ENCODE data around the gene CLTRN.

The CLTRN gene

DNA sequence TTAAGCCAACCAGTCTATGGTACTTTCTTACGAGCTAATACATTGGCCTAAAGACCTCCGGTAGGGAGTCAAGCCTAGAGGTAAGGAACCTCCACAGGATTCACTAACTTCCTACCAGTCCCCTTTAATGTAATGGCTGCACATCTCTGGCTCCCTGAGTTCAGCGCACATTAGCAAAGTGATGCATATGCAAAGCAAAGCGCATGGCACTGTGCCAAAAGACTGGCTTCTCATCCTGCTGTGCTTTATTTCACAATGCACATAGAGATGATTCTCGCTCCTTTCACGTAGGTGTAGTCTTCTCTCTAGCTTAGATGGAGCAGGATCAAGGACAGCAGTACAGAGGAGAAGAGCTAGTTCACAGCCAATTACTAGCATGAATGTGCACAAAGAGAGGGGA, 14.6 kb upstream of the CLTRN start:
- no peak overlapping the region for H3K18ac ChIP-seq (ENCODE audit: low read length)
- DNase-seq = no peak
- H2BK15ac ChIP-seq (replicated peaks; ENCODE audit: low read depth) = no peak overlapping the region
- H3K23ac ChIP-seq (ENCODE audit: low read length) = no peak overlapping the region
- H3K79me1 ChIP-seq (ENCODE audit: low read length) = no peaks in the 10 kb centered on the region
- no peak overlapping the region for H3K56ac ChIP-seq (ENCODE audit: low read length)
- H3K9ac ChIP-seq (ENCODE audit: low read length) = no peak overlapping the region
- H4K8ac ChIP-seq (ENCODE audit: low read depth, low read length) = no peak overlapping the region
- H3K27ac ChIP-seq (ENCODE audit: low read depth, low read length) = no peak overlapping the region
- no peak overlapping the region for H2BK120ac ChIP-seq (ENCODE audit: low read depth, low read length)
- no peak overlapping the region for H3K4me2 ChIP-seq (ENCODE audit: low read length)
- H2AK5ac ChIP-seq (ENCODE audit: low read length) = no peak overlapping the region
- no CpG with 5 or more reads among the region's 6 CpGs for WGBS (ENCODE audit: extremely low coverage, insufficient coverage, low lambda C conversion rate)
- H2BK5ac ChIP-seq (ENCODE audit: low read length) = no peak overlapping the region
- H3K4ac ChIP-seq (ENCODE audit: low read depth, low read length) = no peak overlapping the region
- no peak overlapping the region for H3K4me3 ChIP-seq (ENCODE audit: low read length)
- peaks cover 32% of the 10 kb centered on the region for H3K79me2 ChIP-seq (ENCODE audit: control insufficient read depth, insufficient read depth, low read length)
- H3K4me1 ChIP-seq (ENCODE audit: control insufficient read depth, low read depth, low read length) = no peaks in the 10 kb centered on the region
- H3K27me3 ChIP-seq (ENCODE audit: insufficient read depth, low read length, poor library complexity) = no peaks in the 10 kb centered on the region
- H4K5ac ChIP-seq (ENCODE audit: low read length) = no peak overlapping the region
- H3K36me3 ChIP-seq (ENCODE audit: control insufficient read depth, insufficient read depth, low read length) = no peaks in the 10 kb centered on the region

GRCh38 chrX:15678339-15678738, 13.7 kb upstream of the CLTRN start:
- WGBS (ENCODE audit: extremely low coverage, insufficient coverage, low lambda C conversion rate) = no CpG with 5 or more reads among the region's 2 CpGs

DNA sequence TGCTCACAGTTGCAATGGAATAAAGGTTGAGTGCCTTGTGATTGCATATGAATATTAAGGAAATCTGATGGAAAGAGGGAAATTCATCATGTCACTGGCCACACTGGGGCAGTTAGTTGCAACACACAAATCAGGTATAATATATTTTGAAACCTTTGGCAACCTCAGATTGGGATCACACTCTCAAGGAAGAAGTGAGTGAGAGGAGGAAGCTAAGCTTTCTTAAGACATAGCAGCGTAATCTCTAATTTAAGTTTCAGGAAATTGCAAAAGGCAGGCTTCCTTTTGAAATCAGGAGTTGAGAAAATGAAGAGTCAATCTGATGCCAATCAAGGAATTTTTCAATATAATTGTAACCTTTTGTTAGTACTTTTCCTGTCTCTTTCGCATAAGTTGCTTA, 12.3 kb upstream of the CLTRN start:
- WGBS (ENCODE audit: extremely low coverage, insufficient coverage, low lambda C conversion rate) = no CpG with 5 or more reads among the region's 2 CpGs
- Histone ChIP-seq H2BK120ac (ENCODE audit: low read depth, low read length) (no peak overlapping the region), H2AK5ac (ENCODE audit: low read length) (no peak overlapping the region), H3K56ac (ENCODE audit: low read length) (no peak overlapping the region), H4K8ac (ENCODE audit: low read depth, low read length) (no peak overlapping the region), H3K79me2 (ENCODE audit: control insufficient read depth, insufficient read depth, low read length) (peaks cover 32% of the 10 kb centered on the region), H3K27ac (ENCODE audit: low read depth, low read length) (no peak overlapping the region), H4K5ac (ENCODE audit: low read length) (no peak overlapping the region), H3K27me3 (ENCODE audit: insufficient read depth, low read length, poor library complexity) (no peaks in the 10 kb centered on the region), H3K9ac (ENCODE audit: low read length) (peak overlapping the region; percentile 85), H3K4me3 (ENCODE audit: low read length) (no peak overlapping the region), H3K18ac (ENCODE audit: low read length) (no peak overlapping the region), H3K4ac (ENCODE audit: low read depth, low read length) (no peak overlapping the region), H3K4me2 (ENCODE audit: low read length) (no peak overlapping the region), H3K23ac (ENCODE audit: low read length) (no peak overlapping the region), H2BK5ac (ENCODE audit: low read length) (no peak overlapping the region), H3K4me1 (ENCODE audit: control insufficient read depth, low read depth, low read length) (no peaks in the 10 kb centered on the region), H3K36me3 (ENCODE audit: control insufficient read depth, insufficient read depth, low read length) (no peaks in the 10 kb centered on the region), H2BK15ac (replicated peaks; ENCODE audit: low read depth) (no peak overlapping the region), H3K79me1 (ENCODE audit: low read length) (no peaks in the 10 kb centered on the region)
- DNase-seq = no peak

More at GRCh38 chrX:15678339-15678738, 13.7 kb upstream of the CLTRN start:
- Histone ChIP-seq H3K23ac (ENCODE audit: low read length) (no peak overlapping the region), H3K4me3 (ENCODE audit: low read length) (no peak overlapping the region), H3K4me1 (ENCODE audit: control insufficient read depth, low read depth, low read length) (no peaks in the 10 kb centered on the region), H2BK120ac (ENCODE audit: low read depth, low read length) (no peak overlapping the region), H3K36me3 (ENCODE audit: control insufficient read depth, insufficient read depth, low read length) (no peaks in the 10 kb centered on the region), H4K5ac (ENCODE audit: low read length) (no peak overlapping the region), H2AK5ac (ENCODE audit: low read length) (no peak overlapping the region), H3K79me2 (ENCODE audit: control insufficient read depth, insufficient read depth, low read length) (peaks cover 32% of the 10 kb centered on the region), H3K27ac (ENCODE audit: low read depth, low read length) (no peak overlapping the region), H3K9ac (ENCODE audit: low read length) (no peak overlapping the region), H2BK15ac (replicated peaks; ENCODE audit: low read depth) (no peak overlapping the region), H2BK5ac (ENCODE audit: low read length) (no peak overlapping the region), H3K4ac (ENCODE audit: low read depth, low read length) (no peak overlapping the region), H3K18ac (ENCODE audit: low read length) (no peak overlapping the region), H3K27me3 (ENCODE audit: insufficient read depth, low read length, poor library complexity) (no peaks in the 10 kb centered on the region), H3K56ac (ENCODE audit: low read length) (no peak overlapping the region), H4K8ac (ENCODE audit: low read depth, low read length) (no peak overlapping the region), H3K4me2 (ENCODE audit: low read length) (no peak overlapping the region), H3K79me1 (ENCODE audit: low read length) (no peaks in the 10 kb centered on the region)
- DNase-seq = no peak

- Histone ChIP-seq H4K5ac (ENCODE audit: low read length) (no peak overlapping the region), H2BK5ac (ENCODE audit: low read length) (peak overlapping the region; percentile 64), H2AK5ac (ENCODE audit: low read length) (no peak overlapping the region), H3K4ac (ENCODE audit: low read depth, low read length) (no peak overlapping the region), H3K18ac (ENCODE audit: low read length) (no peak overlapping the region), H2BK15ac (replicated peaks; ENCODE audit: low read depth) (no peak overlapping the region), H3K79me2 (ENCODE audit: control insufficient read depth, insufficient read depth, low read length) (peaks cover 27% of the 10 kb centered on the region), H3K23ac (ENCODE audit: low read length) (no peak overlapping the region), H3K4me2 (ENCODE audit: low read length) (no peak overlapping the region), H3K9ac (ENCODE audit: low read length) (peak overlapping the region; percentile 85), H3K27ac (ENCODE audit: low read depth, low read length) (peak overlapping the region; percentile 67), H2BK120ac (ENCODE audit: low read depth, low read length) (no peak overlapping the region), H3K56ac (ENCODE audit: low read length) (peak overlapping the region; percentile 91), H3K79me1 (ENCODE audit: low read length) (no peaks in the 10 kb centered on the region), H3K27me3 (ENCODE audit: insufficient read depth, low read length, poor library complexity) (no peaks in the 10 kb centered on the region), H4K8ac (ENCODE audit: low read depth, low read length) (no peak overlapping the region), H3K4me1 (ENCODE audit: control insufficient read depth, low read depth, low read length) (no peaks in the 10 kb centered on the region), H3K4me3 (ENCODE audit: low read length) (peak overlapping the region; percentile 73), H3K36me3 (ENCODE audit: control insufficient read depth, insufficient read depth, low read length) (no peaks in the 10 kb centered on the region)
- DNase-seq = peak; percentile 85
- WGBS (ENCODE audit: extremely low coverage, insufficient coverage, low lambda C conversion rate) = no CpG with 5 or more reads among the region's 38 CpGs
These were observed 10.9 kb upstream of the CLTRN start for GRCh38 chrX:15675490-15675921.

GRCh38 chrX:15674841-15675489, 10.4 kb upstream of the CLTRN start:
- H3K23ac ChIP-seq (ENCODE audit: low read length) = no peak overlapping the region
- H2BK15ac ChIP-seq (replicated peaks; ENCODE audit: low read depth) = no peak overlapping the region
- peak overlapping the region; percentile 29 for H2BK5ac ChIP-seq (ENCODE audit: low read length)
- peak; percentile 93 for DNase-seq
- H3K18ac ChIP-seq (ENCODE audit: low read length) = peak overlapping the region; percentile 61
- H3K56ac ChIP-seq (ENCODE audit: low read length) = peak overlapping the region; percentile 91
- H3K79me2 ChIP-seq (ENCODE audit: control insufficient read depth, insufficient read depth, low read length) = peaks cover 27% of the 10 kb centered on the region
- H3K79me1 ChIP-seq (ENCODE audit: low read length) = no peaks in the 10 kb centered on the region
- no peak overlapping the region for H3K4ac ChIP-seq (ENCODE audit: low read depth, low read length)
- no peaks in the 10 kb centered on the region for H3K36me3 ChIP-seq (ENCODE audit: control insufficient read depth, insufficient read depth, low read length)
- H3K4me3 ChIP-seq (ENCODE audit: low read length) = peak overlapping the region; percentile 73
- no peak overlapping the region for H2AK5ac ChIP-seq (ENCODE audit: low read length)
- H3K4me1 ChIP-seq (ENCODE audit: control insufficient read depth, low read depth, low read length) = no peaks in the 10 kb centered on the region
- peak overlapping the region; percentile 30 for H3K4me2 ChIP-seq (ENCODE audit: low read length)
- no peak overlapping the region for H2BK120ac ChIP-seq (ENCODE audit: low read depth, low read length)
- H4K8ac ChIP-seq (ENCODE audit: low read depth, low read length) = no peak overlapping the region
- peak overlapping the region; percentile 89 for H3K9ac ChIP-seq (ENCODE audit: low read length)
- H3K27me3 ChIP-seq (ENCODE audit: insufficient read depth, low read length, poor library complexity) = no peaks in the 10 kb centered on the region
- no CpG with 5 or more reads among the region's 49 CpGs for WGBS (ENCODE audit: extremely low coverage, insufficient coverage, low lambda C conversion rate)
- peak overlapping the region; percentile 67 for H3K27ac ChIP-seq (ENCODE audit: low read depth, low read length)
- H4K5ac ChIP-seq (ENCODE audit: low read length) = no peak overlapping the region

GRCh38 chrX:15674514-15674840, 9.9 kb upstream of the CLTRN start:
- Histone ChIP-seq H2BK5ac (ENCODE audit: low read length) (no peak overlapping the region), H3K27me3 (ENCODE audit: insufficient read depth, low read length, poor library complexity) (no peaks in the 10 kb centered on the region), H3K27ac (ENCODE audit: low read depth, low read length) (no peak overlapping the region), H4K8ac (ENCODE audit: low read depth, low read length) (no peak overlapping the region), H2AK5ac (ENCODE audit: low read length) (no peak overlapping the region), H4K5ac (ENCODE audit: low read length) (no peak overlapping the region), H3K56ac (ENCODE audit: low read length) (peak overlapping the region; percentile 91), H3K79me2 (ENCODE audit: control insufficient read depth, insufficient read depth, low read length) (peaks cover 27% of the 10 kb centered on the region), H2BK120ac (ENCODE audit: low read depth, low read length) (no peak overlapping the region), H2BK15ac (replicated peaks; ENCODE audit: low read depth) (no peak overlapping the region), H3K4me3 (ENCODE audit: low read length) (peak overlapping the region; percentile 46), H3K18ac (ENCODE audit: low read length) (peak overlapping the region; percentile 44), H3K23ac (ENCODE audit: low read length) (no peak overlapping the region), H3K79me1 (ENCODE audit: low read length) (no peaks in the 10 kb centered on the region), H3K4me1 (ENCODE audit: control insufficient read depth, low read depth, low read length) (no peaks in the 10 kb centered on the region), H3K9ac (ENCODE audit: low read length) (peak overlapping the region; percentile 89), H3K4ac (ENCODE audit: low read depth, low read length) (no peak overlapping the region), H3K36me3 (ENCODE audit: control insufficient read depth, insufficient read depth, low read length) (no peaks in the 10 kb centered on the region), H3K4me2 (ENCODE audit: low read length) (peak overlapping the region; percentile 44)
- WGBS (ENCODE audit: extremely low coverage, insufficient coverage, low lambda C conversion rate) = no CpG with 5 or more reads among the region's 13 CpGs
- no peak for DNase-seq
